Uterus (tissue), 2 donors: ENCODE data around the gene ADORA1.

Experiments
- POLR2A ChIP-seq, 2 donors: fragments of 450-650 bp; IDR thresholded peaks; one replicate each; pipeline ENCODE4 v1.6.1; 2016; ENCODE audit warnings: antibody characterized with exemption in 2 of 2, mild to moderate bottlenecking in 1 of 2, moderate library complexity in 1 of 2
- TF ChIP-seq, protein P1 (sequence below), 4 experiments: fragments of 200-600 bp in 2 of 4; fragments of 450-650 bp in 2 of 4; sonication (generic) in 2 of 4; IDR thresholded peaks; one replicate each; pipeline ENCODE4 v1.5.1; 2016 to 2019; ENCODE audit warnings: antibody characterized with exemption in 4 of 4, mild to moderate bottlenecking in 2 of 4, moderate library complexity in 1 of 4

DNA sequence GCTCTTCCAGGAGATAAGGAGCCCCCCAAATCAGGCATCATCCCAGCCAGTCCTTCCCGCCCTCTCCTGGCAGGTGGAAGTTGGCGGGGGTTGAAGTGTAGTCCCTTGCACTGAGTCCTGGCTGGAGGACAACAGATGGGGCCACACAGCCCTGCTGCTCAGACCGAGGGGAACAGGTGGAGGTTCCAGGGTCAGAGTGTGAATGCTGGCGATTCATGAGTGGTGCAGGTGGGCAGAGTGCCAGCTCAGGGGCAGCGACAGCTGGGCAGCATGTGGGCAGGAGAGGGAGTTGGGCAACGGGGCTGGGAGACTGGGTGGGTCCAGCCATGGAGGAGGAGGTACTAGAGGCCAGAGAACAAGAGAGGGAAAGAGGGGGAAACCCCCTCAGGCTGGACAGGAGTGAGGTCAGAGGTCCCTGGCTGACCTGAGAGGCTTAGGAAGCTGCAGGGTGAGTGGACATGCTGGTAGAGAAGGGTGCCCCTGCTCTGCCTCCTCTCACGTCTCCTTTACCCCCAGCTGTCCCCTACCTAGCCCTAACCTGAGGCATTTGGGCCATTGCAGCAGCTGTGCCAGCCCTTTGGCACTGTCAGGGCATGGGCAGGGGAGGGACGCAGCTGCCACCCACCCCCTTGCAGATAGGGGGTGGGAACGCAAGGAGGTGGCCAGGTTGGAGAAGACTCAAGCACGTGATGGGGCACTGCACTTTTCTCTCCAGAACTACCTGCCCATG, 11.3 kb upstream of the ADORA1 start:
- TF ChIP-seq, protein P1, sequence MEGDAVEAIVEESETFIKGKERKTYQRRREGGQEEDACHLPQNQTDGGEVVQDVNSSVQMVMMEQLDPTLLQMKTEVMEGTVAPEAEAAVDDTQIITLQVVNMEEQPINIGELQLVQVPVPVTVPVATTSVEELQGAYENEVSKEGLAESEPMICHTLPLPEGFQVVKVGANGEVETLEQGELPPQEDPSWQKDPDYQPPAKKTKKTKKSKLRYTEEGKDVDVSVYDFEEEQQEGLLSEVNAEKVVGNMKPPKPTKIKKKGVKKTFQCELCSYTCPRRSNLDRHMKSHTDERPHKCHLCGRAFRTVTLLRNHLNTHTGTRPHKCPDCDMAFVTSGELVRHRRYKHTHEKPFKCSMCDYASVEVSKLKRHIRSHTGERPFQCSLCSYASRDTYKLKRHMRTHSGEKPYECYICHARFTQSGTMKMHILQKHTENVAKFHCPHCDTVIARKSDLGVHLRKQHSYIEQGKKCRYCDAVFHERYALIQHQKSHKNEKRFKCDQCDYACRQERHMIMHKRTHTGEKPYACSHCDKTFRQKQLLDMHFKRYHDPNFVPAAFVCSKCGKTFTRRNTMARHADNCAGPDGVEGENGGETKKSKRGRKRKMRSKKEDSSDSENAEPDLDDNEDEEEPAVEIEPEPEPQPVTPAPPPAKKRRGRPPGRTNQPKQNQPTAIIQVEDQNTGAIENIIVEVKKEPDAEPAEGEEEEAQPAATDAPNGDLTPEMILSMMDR (IDR thresholded peaks at IDR 0.05): no peak
- TF ChIP-seq POLR2A (IDR thresholded peaks at IDR 0.05): no peak
